ENCODE results near the gene ZFAND4. TPM values are rescaled to one million over a fixed set of nuclear protein-coding genes. Genes with fewer than 3 reads are reported as not detected.
A peak's percentile ranks its signal among the peaks of the same experiment; 100 is the strongest.
"Not testable (repeated sequence)": the region's sequence is repeated elsewhere in the genome, so short reads cannot be mapped to it uniquely, and the experiment has no call there.

Gene ZFAND4
- total RNA-seq: 21.9 TPM

DNA sequence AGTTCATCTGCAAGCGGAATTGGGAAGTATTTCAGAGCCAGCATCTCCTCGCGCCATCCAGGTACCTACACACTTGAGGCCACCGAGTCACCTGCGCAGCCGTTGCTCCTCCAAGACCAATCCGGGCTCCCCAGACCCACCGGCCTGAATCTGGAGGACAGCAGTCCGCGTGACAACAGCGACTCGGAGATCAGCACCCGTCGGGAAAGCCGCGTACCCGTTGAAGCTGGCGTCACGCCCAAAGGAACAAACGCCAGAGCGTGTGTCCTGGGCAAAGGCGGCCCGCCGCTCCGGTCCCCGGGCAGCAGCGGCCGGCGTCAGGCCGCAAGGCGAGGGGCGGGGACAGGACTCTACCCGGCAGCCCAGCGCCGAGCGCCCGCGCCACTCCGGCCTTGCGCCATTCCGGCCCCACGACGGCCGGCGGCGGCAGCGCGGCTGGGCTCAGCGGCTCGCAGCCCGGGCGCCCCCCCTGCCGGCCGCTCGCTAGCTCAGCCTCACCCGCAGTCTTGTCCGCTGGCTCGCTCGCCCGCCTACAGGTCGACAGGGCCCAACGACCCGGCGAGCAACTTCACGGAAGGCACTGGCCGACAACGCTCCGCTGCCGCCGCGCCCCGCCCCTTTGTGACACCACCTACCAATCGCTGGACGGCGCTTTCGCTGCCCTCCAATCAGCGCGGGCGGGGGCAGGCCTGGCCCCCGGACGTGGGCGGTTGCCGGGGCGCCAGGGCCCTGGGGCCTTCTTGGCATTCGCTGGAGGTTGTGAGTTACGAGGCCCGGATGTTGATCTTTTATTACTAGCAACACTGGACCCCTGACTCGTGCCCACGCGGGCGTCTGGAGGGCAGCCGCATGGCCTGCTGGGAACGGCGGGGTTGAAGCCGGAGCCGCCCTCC lies at the start of gene ZFAND4:
ZFAND4 (minus strand) TSS at position 592 of the 893 bp plus-strand sequence. CDS start 9,047 bp downstream, outside the sequence.
- Histone ChIP-seq H3K36me3 (ENCODE audit: control insufficient read depth in 3 of 3, insufficient read depth in 3 of 3, low read length in 3 of 3) (no peaks in the 10 kb centered on the region), H3K9me3 (ENCODE audit: control insufficient read depth in 3 of 3, low read length in 3 of 3) (no peaks in the 10 kb centered on the region), H3K27ac (ENCODE audit: low read depth, low read length) (peak within 1 kb of the TSS; percentile 86), H3K4me1 (ENCODE audit: control insufficient read depth in 3 of 3, insufficient read depth in 3 of 3, low read length in 3 of 3) (peaks cover 5 to 10% (median 9%) of the 10 kb centered on the region in 3 donors), H3K4me3 (ENCODE audit: low read length in 3 of 3) (peak within 1 kb of the TSS; percentile 75 to 95 (median 95)), H3K27me3 (ENCODE audit: control insufficient read depth in 3 of 3, insufficient read depth in 3 of 3, low read length in 3 of 3) (no peaks in the 10 kb centered on the region), H3K9ac (ENCODE audit: low read depth in 1 of 3, low read length in 3 of 3) (peak within 1 kb of the TSS; percentile 85 to 94 (median 91))

DNA sequence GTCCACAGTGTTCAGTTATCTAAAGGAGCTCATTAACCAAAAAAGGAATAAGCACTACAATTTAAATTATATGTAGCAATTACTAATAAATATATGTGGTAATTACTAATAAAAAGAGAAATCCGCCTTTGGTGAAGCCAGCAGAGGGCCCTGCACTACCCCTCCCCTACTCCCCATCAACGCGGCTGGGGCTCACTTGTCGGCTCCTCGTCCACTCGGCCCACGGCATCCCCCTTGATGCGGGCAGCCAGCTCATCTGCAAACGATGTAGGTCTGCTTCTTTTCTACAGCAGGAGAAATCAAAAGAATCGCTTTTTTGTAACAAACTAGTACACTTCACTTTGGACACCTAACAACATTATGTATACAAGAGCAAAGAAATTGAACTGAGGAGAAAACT lies 48.9 kb upstream of the ZFAND4 start:
- H3K4me1 ChIP-seq (ENCODE audit: control insufficient read depth in 3 of 3, insufficient read depth in 3 of 3, low read length in 3 of 3); H3K9ac ChIP-seq (ENCODE audit: low read depth in 1 of 3, low read length in 3 of 3); H3K9me3 ChIP-seq (ENCODE audit: control insufficient read depth in 3 of 3, low read length in 3 of 3); H3K27ac ChIP-seq (ENCODE audit: low read depth, low read length); H3K36me3 ChIP-seq (ENCODE audit: control insufficient read depth in 3 of 3, insufficient read depth in 3 of 3, low read length in 3 of 3); H3K4me3 ChIP-seq (ENCODE audit: low read length in 3 of 3); H3K27me3 ChIP-seq (ENCODE audit: control insufficient read depth in 3 of 3, insufficient read depth in 3 of 3, low read length in 3 of 3): not testable (repeated sequence)

DNA sequence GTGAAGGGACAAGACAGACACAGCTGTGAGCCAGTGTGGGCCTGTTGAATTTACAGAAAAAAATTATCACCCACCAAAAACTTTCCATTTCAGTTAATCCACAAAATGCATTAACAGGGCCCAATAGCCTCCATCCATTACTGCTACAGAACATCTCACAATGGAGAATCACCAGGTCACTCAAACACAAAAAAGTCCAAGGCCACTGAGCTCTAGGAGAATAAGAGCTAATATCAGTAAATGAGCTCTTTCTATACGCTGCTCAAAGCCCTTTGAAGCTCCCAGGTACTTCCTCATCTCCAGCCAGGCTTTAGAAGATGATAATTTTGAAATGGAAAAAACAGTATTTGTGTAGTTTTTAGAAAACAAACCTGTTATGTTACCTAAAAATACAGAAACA lies 45.1 kb upstream of the ZFAND4 start:
- H3K4me3 ChIP-seq (ENCODE audit: low read length in 3 of 3); H3K27ac ChIP-seq (ENCODE audit: low read depth, low read length); H3K36me3 ChIP-seq (ENCODE audit: control insufficient read depth in 3 of 3, insufficient read depth in 3 of 3, low read length in 3 of 3); H3K27me3 ChIP-seq (ENCODE audit: control insufficient read depth in 3 of 3, insufficient read depth in 3 of 3, low read length in 3 of 3); H3K9ac ChIP-seq (ENCODE audit: low read depth in 1 of 3, low read length in 3 of 3); H3K9me3 ChIP-seq (ENCODE audit: control insufficient read depth in 3 of 3, low read length in 3 of 3); H3K4me1 ChIP-seq (ENCODE audit: control insufficient read depth in 3 of 3, insufficient read depth in 3 of 3, low read length in 3 of 3): not testable (repeated sequence)

DNA sequence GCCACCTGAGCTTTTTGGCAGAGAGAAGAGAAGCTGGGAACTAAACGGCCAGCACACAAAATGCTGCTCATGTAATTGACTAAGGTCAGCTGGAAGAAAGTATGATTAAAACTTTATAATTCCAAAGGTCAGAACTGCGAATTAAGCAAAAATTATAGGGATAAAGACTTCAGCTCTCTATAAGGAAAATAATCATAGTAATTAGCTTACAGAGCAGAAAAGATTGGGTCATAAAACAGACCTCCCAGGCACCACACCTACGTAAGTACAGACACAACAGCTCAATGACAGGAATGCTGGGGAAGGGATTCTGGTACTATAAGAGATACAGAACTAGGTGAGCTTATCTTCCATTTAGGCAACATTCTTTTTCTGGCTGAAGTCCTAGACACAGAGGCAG lies 44.5 kb upstream of the ZFAND4 start:
- H3K36me3 ChIP-seq (ENCODE audit: control insufficient read depth in 3 of 3, insufficient read depth in 3 of 3, low read length in 3 of 3); H3K9me3 ChIP-seq (ENCODE audit: control insufficient read depth in 3 of 3, low read length in 3 of 3); H3K4me1 ChIP-seq (ENCODE audit: control insufficient read depth in 3 of 3, insufficient read depth in 3 of 3, low read length in 3 of 3); H3K4me3 ChIP-seq (ENCODE audit: low read length in 3 of 3); H3K27me3 ChIP-seq (ENCODE audit: control insufficient read depth in 3 of 3, insufficient read depth in 3 of 3, low read length in 3 of 3); H3K9ac ChIP-seq (ENCODE audit: low read depth in 1 of 3, low read length in 3 of 3); H3K27ac ChIP-seq (ENCODE audit: low read depth, low read length): not testable (repeated sequence)

DNA sequence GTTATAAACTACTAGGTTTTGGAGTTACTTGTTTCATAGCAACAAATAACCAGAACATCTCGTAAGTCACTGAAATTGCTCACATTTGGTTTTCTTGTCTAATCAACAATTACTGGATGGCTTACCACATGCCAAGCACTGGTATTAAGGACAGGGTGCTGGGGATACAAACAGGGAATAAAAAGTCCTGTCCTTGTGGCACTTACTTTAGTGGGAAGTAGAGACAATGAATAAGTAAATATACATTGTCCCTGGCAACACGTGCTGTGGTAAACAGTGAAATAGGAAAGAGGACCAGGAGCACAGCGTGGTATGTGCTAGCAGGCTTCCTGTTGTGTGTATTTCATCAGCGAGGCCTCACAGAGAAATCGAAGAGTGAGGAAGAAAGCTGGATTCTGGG lies 38.7 kb upstream of the ZFAND4 start:
- H3K27ac ChIP-seq (ENCODE audit: low read depth, low read length); H3K9ac ChIP-seq (ENCODE audit: low read depth in 1 of 3, low read length in 3 of 3); H3K36me3 ChIP-seq (ENCODE audit: control insufficient read depth in 3 of 3, insufficient read depth in 3 of 3, low read length in 3 of 3); H3K4me1 ChIP-seq (ENCODE audit: control insufficient read depth in 3 of 3, insufficient read depth in 3 of 3, low read length in 3 of 3); H3K27me3 ChIP-seq (ENCODE audit: control insufficient read depth in 3 of 3, insufficient read depth in 3 of 3, low read length in 3 of 3); H3K4me3 ChIP-seq (ENCODE audit: low read length in 3 of 3); H3K9me3 ChIP-seq (ENCODE audit: control insufficient read depth in 3 of 3, low read length in 3 of 3): not testable (repeated sequence)

DNA sequence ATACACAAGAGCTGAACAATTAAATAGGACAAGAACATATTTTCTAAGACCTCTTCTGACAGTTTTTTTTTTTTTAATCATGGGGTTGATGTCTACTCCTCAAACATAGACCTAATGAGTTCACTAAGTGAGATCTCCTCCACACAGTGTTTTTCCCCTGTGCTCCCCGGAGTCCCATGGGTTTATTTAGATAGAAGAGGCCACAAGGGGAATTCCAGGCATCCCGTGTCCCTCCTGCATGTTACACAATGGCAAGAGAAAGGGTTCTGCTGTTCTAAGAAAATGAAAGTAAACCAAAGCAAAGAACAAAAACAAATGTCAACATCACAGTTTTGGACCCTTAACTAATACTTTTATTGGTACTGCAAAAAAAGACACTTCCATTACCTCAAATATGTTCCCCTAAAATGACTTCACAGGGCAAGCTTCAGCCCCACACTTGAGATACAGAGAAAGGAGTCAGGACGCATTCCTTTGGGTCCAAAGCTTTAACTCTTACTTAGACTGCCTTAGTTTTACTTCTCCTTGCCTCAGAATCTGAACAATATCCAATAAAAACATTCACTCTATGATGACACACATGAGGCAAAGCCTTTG lies 37.7 kb upstream of the ZFAND4 start:
- H3K36me3 ChIP-seq (ENCODE audit: control insufficient read depth in 3 of 3, insufficient read depth in 3 of 3, low read length in 3 of 3); H3K9ac ChIP-seq (ENCODE audit: low read depth in 1 of 3, low read length in 3 of 3); H3K27ac ChIP-seq (ENCODE audit: low read depth, low read length); H3K4me3 ChIP-seq (ENCODE audit: low read length in 3 of 3); H3K27me3 ChIP-seq (ENCODE audit: control insufficient read depth in 3 of 3, insufficient read depth in 3 of 3, low read length in 3 of 3); H3K4me1 ChIP-seq (ENCODE audit: control insufficient read depth in 3 of 3, insufficient read depth in 3 of 3, low read length in 3 of 3); H3K9me3 ChIP-seq (ENCODE audit: control insufficient read depth in 3 of 3, low read length in 3 of 3): not testable (repeated sequence)

DNA sequence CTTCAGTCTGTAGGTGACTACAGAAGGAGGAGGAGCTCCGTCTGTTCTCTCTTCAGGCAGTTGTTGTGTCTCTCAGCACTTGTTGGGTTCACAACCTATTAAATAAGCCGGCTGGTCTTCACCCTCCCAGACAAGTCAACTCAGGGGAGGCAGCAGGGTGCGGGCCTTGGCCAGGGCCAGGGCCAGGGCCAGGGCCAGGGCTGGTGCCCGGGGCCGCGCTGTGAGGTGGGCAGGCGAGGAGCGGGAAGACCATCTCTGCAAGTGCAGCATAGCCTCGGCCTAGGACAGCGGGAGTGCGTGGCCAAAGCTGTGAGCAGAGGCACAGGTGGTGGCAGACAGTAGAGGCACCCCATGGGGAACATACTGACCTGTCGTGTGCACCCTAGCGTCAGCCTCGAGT lies 5.9 kb upstream of the ZFAND4 start:
- H3K4me1 ChIP-seq (ENCODE audit: control insufficient read depth in 3 of 3, insufficient read depth in 3 of 3, low read length in 3 of 3); H3K9ac ChIP-seq (ENCODE audit: low read depth in 1 of 3, low read length in 3 of 3); H3K9me3 ChIP-seq (ENCODE audit: control insufficient read depth in 3 of 3, low read length in 3 of 3); H3K27ac ChIP-seq (ENCODE audit: low read depth, low read length); H3K27me3 ChIP-seq (ENCODE audit: control insufficient read depth in 3 of 3, insufficient read depth in 3 of 3, low read length in 3 of 3); H3K4me3 ChIP-seq (ENCODE audit: low read length in 3 of 3); H3K36me3 ChIP-seq (ENCODE audit: control insufficient read depth in 3 of 3, insufficient read depth in 3 of 3, low read length in 3 of 3): not testable (repeated sequence)

DNA sequence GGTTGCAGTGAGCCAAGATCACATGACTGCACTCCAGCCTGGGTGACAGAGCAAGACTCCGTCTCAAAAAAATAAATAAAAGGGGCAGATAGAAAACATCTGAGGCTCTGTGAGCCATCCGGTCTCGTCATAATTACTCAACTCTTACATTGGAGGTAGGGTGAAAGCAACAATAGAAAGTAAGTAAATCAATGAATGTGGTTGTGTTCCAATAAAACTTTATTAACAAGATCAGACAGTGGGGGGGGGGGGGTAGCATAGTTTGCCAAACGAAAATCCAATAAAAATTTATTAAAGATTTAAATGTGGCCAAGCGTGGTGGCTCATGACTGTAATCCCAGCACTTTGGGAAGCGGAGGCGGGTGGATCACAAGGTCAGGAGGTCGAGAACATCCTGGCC lies 2.8 kb upstream of the ZFAND4 start:
- H3K4me3 ChIP-seq (ENCODE audit: low read length in 3 of 3): no peak overlapping the region
- H3K4me1 ChIP-seq (ENCODE audit: control insufficient read depth in 3 of 3, insufficient read depth in 3 of 3, low read length in 3 of 3): peaks cover 5 to 10% (median 9%) of the 10 kb centered on the region in 3 donors
- no peak overlapping the region for H3K9ac ChIP-seq (ENCODE audit: low read depth in 1 of 3, low read length in 3 of 3)
- H3K36me3 ChIP-seq (ENCODE audit: control insufficient read depth in 3 of 3, insufficient read depth in 3 of 3, low read length in 3 of 3): no peaks in the 10 kb centered on the region
- no peak overlapping the region for H3K27ac ChIP-seq (ENCODE audit: low read depth, low read length)
- H3K27me3 ChIP-seq (ENCODE audit: control insufficient read depth in 3 of 3, insufficient read depth in 3 of 3, low read length in 3 of 3): no peaks in the 10 kb centered on the region
- H3K9me3 ChIP-seq (ENCODE audit: control insufficient read depth in 3 of 3, low read length in 3 of 3): no peaks in the 10 kb centered on the region

DNA sequence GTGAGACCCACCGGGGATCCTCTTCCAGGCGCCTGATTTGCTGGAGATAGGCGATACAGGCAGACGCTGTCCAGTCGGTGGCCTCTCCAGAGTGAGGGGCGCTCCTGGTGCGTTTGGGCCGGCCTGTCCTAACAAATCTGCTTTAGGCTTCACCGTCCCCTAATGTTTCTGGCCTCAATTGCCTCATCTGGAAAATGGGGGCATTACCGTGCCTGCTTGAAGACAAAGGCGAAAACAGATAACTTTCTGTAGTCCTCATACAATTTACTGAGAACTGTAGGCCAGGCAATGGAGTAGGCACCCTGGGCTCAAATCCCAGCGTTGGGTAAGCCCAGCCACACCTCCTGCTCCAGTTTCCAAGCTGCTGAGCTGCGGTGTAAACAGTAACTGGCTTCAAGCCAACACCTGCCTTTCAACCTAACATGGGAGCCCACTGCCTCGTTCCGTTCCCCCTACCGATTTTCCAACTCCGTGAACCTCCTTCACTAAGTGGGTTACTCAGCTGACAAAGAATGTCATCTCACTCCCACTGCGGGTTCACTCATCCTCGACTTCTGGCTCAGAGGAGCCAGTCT lies 589 bp upstream of the ZFAND4 start:
- Histone ChIP-seq H3K36me3 (ENCODE audit: control insufficient read depth in 3 of 3, insufficient read depth in 3 of 3, low read length in 3 of 3) (no peaks in the 10 kb centered on the region), H3K4me1 (ENCODE audit: control insufficient read depth in 3 of 3, insufficient read depth in 3 of 3, low read length in 3 of 3) (peaks cover 5 to 10% (median 9%) of the 10 kb centered on the region in 3 donors), H3K27ac (ENCODE audit: low read depth, low read length) (peak overlapping the region; percentile 86), H3K27me3 (ENCODE audit: control insufficient read depth in 3 of 3, insufficient read depth in 3 of 3, low read length in 3 of 3) (no peaks in the 10 kb centered on the region), H3K9ac (ENCODE audit: low read depth in 1 of 3, low read length in 3 of 3) (peak overlapping the region; percentile 85 to 94 (median 91)), H3K4me3 (ENCODE audit: low read length in 3 of 3) (peak overlapping the region; percentile 65 to 95 (median 95)), H3K9me3 (ENCODE audit: control insufficient read depth in 3 of 3, low read length in 3 of 3) (no peaks in the 10 kb centered on the region)

DNA sequence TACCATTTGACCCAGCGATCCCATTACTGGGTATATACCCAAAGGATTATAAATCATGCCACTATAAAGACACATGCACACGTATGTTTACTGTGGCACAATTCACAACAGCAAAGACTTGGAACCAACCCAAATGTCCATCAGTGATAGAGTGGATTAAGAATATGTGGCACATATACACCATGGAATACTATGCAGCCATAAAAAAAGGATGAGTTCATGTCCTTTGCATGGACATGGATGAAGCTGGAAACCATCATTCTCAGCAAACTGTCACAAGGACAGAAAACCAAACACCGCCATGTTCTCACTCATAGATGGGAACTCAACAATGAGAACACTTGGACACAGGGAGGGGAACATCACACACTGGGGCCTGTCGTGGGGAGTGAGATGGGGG lies 1.3 kb downstream of the ZFAND4 start:
- H3K9ac ChIP-seq (ENCODE audit: low read depth in 1 of 3, low read length in 3 of 3); H3K27ac ChIP-seq (ENCODE audit: low read depth, low read length); H3K27me3 ChIP-seq (ENCODE audit: control insufficient read depth in 3 of 3, insufficient read depth in 3 of 3, low read length in 3 of 3); H3K9me3 ChIP-seq (ENCODE audit: control insufficient read depth in 3 of 3, low read length in 3 of 3); H3K36me3 ChIP-seq (ENCODE audit: control insufficient read depth in 3 of 3, insufficient read depth in 3 of 3, low read length in 3 of 3): not testable (repeated sequence)
- H3K4me1 ChIP-seq (ENCODE audit: control insufficient read depth in 3 of 3, insufficient read depth in 3 of 3, low read length in 3 of 3): peaks cover 5 to 10% (median 9%) of the 10 kb centered on the region in 3 donors
- peak overlapping the region in 2 of 3 donors; percentile 75 to 95 for H3K4me3 ChIP-seq (ENCODE audit: low read length in 3 of 3)

Data from skeletal muscle tissue (tissue), 4 donors.